Activated T-cell treated with anti-CD3 and anti-CD28 coated beads, Interleukin-2, amount 50 U/mL, for 72 hours (primary cell): ENCODE measurements around the gene TLCD3A. TPM values are rescaled to one million over a fixed set of nuclear protein-coding genes. Genes with fewer than 3 reads are reported as not detected.

Source experiments
- ATAC-seq, 2 donors: fragments of 150-1000 bp; cut with Tn5 transposase; replicated peaks in 1 of 2; 2 replicates each; pipeline ENCODE4 v1.10.0; 2021; ENCODE audit warnings: moderate library complexity in 2 of 2, mild to moderate bottlenecking in 1 of 2
- DNase-seq, 2 donors: peaks; one replicate each; pipeline ENCODE4 v3.0.0; 2021 to 2022; ENCODE audit warnings: mixed read lengths in 1 of 2
- H3K27ac Mint-ChIP-seq: one replicate; pipeline ENCODE4 v1.8.0; 2022; ENCODE audit warnings: mild to moderate bottlenecking, moderate library complexity, mixed read lengths
- H3K27me3 Mint-ChIP-seq: one replicate; pipeline ENCODE4 v1.8.0; 2022; ENCODE audit warnings: low read depth, mixed read lengths
- H3K36me3 Mint-ChIP-seq, 2 donors: one replicate each; pipeline ENCODE4 v1.8.0; 2022; ENCODE audit warnings: mixed read lengths in 2 of 2, mild to moderate bottlenecking in 1 of 2; ENCODE audit not compliant: insufficient read depth in 2 of 2
- H3K4me1 Mint-ChIP-seq: one replicate; pipeline ENCODE4 v1.8.0; 2022; ENCODE audit warnings: low read depth, mixed read lengths
- H3K4me3 Mint-ChIP-seq, 2 donors: one replicate each; pipeline ENCODE4 v1.8.0; 2022; ENCODE audit warnings: mild to moderate bottlenecking in 2 of 2, mixed read lengths in 2 of 2, moderate library complexity in 2 of 2
- H3K9me3 Mint-ChIP-seq, 2 donors: one replicate each; pipeline ENCODE4 v1.8.0; 2022; ENCODE audit warnings: mixed read lengths in 2 of 2
- total RNA-seq, 2 donors: library from RNA; stranded (reverse); gene quantifications; one replicate each; pipeline ENCODE4 v1.2.3, GENCODE V29; 2022

Gene TLCD3A
- total RNA-seq, 2 donors from 2014 or later = 6.6 to 11.7 TPM

DNA sequence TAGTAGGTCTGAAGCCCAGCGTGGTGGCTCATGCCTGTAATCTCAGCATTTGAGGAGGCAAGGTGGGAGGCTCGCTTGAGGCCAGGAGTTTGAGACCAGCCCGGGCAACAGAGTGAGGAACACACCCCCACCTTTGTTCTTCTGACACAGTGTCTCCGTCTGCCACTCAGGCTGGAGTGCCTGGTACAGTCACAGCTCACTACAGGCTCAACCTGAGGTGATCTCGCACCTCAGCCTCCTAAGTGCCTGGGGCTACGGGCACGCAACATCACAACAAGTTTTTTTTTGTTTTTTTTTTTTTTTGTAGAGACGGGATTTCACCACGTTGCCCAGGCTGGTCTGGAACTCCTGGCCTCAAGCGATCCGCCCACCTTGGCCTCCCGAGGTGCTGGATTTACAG lies 6.7 kb upstream of the TLCD3A start:
- no peak overlapping the region for H3K4me3 Mint-ChIP-seq
- ATAC-seq = no peak
- peaks cover 15% of the 10 kb centered on the region for H3K27me3 Mint-ChIP-seq
- H3K36me3 Mint-ChIP-seq = no peaks in the 10 kb centered on the region
- H3K9me3 Mint-ChIP-seq = no peaks in the 10 kb centered on the region
- no peak overlapping the region for H3K27ac Mint-ChIP-seq
- H3K4me1 Mint-ChIP-seq = no peaks in the 10 kb centered on the region
- DNase-seq = no peak

DNA sequence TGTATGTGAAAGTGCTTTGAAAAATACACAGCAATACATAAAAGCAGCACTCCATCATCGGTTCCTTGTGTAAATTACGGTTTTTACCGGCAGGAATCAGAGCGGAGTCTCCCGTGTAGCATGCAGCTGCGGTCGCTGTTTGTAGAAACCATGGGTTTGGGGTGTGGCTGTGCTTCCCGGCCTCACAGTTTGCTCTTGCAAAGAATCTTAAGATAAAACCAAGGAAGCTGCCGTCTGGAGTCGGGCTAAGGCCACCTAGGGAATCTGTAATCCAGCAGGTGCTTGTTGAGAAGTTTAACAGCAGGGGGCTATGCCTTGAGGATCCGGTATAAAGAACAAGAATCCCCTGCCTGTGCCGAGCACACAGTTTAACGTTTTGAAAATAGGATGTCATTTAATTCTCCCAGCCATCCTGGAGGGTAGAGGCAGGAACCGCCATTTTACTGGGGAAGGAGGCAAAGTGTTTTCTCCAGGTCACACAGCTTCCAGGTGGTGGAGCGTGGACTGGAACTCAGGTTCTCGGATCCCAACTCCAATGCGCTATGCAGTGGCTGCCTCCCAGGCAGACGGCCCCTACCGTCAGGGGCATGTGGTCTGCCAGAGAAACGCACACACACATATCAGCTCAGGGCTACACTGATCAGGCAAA lies 6.0 kb upstream of the TLCD3A start:
- DNase-seq (no peak), ATAC-seq (no peak)
- H3K9me3 Mint-ChIP-seq = no peaks in the 10 kb centered on the region
- no peak overlapping the region for H3K4me3 Mint-ChIP-seq
- H3K27me3 Mint-ChIP-seq = peaks cover 15% of the 10 kb centered on the region
- no peaks in the 10 kb centered on the region for H3K4me1 Mint-ChIP-seq
- no peak overlapping the region for H3K27ac Mint-ChIP-seq
- H3K36me3 Mint-ChIP-seq = no peaks in the 10 kb centered on the region

DNA sequence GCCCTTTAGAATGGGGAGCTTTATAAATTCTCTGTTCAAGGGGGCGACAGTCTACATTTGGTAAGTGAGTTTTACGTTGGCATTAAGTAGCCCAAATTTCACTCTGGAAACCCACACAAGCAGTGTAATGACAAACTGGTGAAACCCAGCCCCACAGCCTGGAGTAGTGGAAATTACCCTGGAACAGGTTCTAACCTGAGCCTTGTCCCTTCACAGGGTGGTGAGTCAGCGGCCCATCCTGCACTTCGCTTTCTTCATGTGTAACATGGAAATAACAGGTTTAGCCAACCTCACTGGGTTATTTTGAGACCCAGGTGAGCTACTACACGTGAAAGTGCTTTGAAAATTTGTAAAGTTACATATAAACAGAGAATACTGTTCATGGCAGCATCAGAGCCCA lies 3.5 kb upstream of the TLCD3A start:
- no peak overlapping the region for H3K27ac Mint-ChIP-seq
- no peaks in the 10 kb centered on the region for H3K36me3 Mint-ChIP-seq
- no peaks in the 10 kb centered on the region for H3K9me3 Mint-ChIP-seq
- H3K27me3 Mint-ChIP-seq = peaks cover 15% of the 10 kb centered on the region
- ATAC-seq (no peak), DNase-seq (no peak)
- H3K4me3 Mint-ChIP-seq = no peak overlapping the region
- H3K4me1 Mint-ChIP-seq = peaks cover 10% of the 10 kb centered on the region

DNA sequence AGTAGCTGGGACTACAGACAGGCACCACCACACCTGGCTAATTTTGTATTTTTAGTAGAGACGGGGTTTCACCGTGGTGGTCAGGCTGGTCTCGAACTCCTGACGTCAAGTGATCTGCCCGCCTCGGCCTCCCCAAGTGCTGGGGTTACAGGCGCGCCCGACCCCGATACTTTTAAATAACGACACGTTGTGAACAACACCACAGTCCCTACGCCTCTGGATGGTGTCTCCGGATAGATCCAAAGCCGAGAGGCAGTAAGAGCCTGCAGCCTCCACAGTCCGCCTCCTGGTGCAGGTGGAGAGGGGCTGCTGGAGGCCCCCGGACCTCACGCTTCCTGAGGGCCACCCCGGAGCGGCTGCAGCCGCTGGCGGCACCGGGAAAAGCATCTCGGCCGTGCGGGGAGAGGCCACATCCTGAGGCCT lies 741 bp upstream of the TLCD3A start:
- H3K36me3 Mint-ChIP-seq = peaks cover 1 to 2% of the 10 kb centered on the region in 2 donors
- H3K27me3 Mint-ChIP-seq = peaks cover 15% of the 10 kb centered on the region
- DNase-seq = peak in 1 of 2 donors; percentile 5
- ATAC-seq = no peak
- peak overlapping the region; percentile 74 for H3K4me3 Mint-ChIP-seq
- no peak overlapping the region for H3K27ac Mint-ChIP-seq
- no peaks in the 10 kb centered on the region for H3K9me3 Mint-ChIP-seq
- H3K4me1 Mint-ChIP-seq = peaks cover 15% of the 10 kb centered on the region

DNA sequence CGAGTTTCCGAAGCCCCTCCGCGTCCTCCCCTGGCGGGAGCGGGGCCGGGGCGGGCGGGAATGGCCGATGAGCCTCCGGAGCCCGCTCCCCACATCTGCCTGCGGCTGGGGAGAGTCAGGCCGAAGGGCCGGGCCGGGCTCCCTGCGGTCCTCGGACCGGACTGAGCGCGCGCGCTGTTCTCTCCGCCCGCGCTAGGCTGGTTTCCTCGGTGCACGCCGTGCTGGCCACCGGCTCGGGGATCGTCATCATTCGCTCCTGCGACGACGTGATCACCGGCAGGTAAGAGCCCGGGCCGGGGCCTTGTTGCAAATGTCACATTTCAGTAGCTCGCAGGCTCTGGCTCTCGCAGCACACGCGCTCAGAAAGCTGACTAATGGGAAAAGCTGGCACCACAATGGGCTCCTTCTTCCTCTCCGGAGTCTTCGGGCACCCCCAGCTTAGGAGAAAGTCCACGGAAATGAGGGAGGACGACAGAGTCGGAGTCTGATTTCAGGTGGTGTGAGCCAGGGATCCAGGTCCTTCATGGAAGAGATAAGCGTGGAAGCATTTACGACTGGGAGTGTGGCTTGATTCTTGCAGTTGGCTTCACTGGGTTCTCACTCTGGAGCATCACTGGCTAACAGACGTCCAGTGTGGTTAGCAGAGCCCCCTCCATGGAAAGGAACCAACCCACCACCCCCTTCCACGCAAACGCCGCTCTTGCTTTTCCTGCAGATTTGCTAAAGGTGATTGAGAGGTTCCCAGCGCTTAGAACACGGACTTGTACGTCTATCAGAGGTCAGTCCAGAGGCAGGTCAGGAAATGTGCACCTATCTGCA lies 715 bp downstream of the TLCD3A start:
- Mint-ChIP-seq H3K4me1 (peaks cover 15% of the 10 kb centered on the region), H3K4me3 (peak overlapping the region; percentile 82 to 92), H3K27me3 (peaks cover 12% of the 10 kb centered on the region), H3K27ac (peak overlapping the region; percentile 85), H3K36me3 (peaks cover 1 to 2% of the 10 kb centered on the region in 2 donors), H3K9me3 (no peaks in the 10 kb centered on the region)
- DNase-seq (peak; percentile 53 to 58), ATAC-seq (peak; percentile 53 to 67)

DNA sequence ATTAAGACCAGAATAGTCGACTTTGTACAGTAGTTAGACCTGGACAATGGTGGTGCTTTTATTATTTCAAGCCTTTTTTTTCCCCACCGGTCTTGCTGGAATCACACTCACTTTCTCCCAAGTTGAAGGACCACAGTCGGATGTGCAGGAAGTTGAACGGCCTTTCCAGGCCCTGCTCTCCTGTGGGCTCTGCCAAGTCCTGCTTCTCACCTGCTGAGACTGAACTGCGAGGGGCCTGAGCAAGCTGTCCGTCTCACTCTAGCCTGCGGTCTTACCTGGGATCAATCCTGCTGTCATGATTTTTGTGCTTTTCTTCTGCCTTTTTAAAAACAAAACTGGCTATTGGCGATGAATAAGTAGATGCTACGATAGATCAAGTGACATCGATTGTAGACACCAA lies 1.3 kb downstream of the TLCD3A start:
- no peak for DNase-seq
- no peak for ATAC-seq
- Mint-ChIP-seq H3K27ac (peak overlapping the region; percentile 55), H3K27me3 (peaks cover 6% of the 10 kb centered on the region), H3K36me3 (peaks cover 2 to 6% of the 10 kb centered on the region in 2 donors), H3K4me1 (peaks cover 15% of the 10 kb centered on the region), H3K4me3 (peak overlapping the region; percentile 82 to 92), H3K9me3 (no peaks in the 10 kb centered on the region)

DNA sequence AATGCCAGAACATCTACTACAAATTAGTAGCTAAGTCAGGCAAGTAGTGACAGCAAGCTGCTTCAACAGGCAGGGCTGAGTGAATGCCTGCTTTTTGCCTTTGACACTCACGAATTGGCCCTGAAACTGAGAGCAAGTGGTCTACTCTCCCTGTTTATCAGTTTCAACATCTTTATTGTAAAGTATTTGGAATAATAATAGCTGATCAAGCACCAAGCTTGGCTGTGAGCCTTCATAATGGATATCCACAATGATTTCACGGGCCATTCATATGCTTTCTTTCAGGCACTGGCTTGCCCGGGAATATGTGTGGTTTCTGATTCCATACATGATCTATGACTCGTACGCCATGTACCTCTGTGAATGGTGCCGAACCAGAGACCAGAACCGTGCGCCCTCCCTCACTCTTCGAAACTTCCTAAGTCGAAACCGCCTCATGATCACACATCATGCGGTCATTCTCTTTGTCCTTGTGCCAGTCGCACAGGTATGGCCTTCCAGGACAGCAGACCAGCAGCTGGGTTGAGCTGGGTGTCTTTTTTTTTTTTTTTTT lies 5.2 kb downstream of the TLCD3A start:
- H3K36me3 Mint-ChIP-seq = peaks cover 6 to 8% of the 10 kb centered on the region in 2 donors
- DNase-seq = no peak
- H3K27me3 Mint-ChIP-seq = no peaks in the 10 kb centered on the region
- no peak overlapping the region for H3K4me3 Mint-ChIP-seq
- no peak for ATAC-seq
- no peaks in the 10 kb centered on the region for H3K9me3 Mint-ChIP-seq
- no peak overlapping the region for H3K27ac Mint-ChIP-seq
- H3K4me1 Mint-ChIP-seq = peaks cover 30% of the 10 kb centered on the region

DNA sequence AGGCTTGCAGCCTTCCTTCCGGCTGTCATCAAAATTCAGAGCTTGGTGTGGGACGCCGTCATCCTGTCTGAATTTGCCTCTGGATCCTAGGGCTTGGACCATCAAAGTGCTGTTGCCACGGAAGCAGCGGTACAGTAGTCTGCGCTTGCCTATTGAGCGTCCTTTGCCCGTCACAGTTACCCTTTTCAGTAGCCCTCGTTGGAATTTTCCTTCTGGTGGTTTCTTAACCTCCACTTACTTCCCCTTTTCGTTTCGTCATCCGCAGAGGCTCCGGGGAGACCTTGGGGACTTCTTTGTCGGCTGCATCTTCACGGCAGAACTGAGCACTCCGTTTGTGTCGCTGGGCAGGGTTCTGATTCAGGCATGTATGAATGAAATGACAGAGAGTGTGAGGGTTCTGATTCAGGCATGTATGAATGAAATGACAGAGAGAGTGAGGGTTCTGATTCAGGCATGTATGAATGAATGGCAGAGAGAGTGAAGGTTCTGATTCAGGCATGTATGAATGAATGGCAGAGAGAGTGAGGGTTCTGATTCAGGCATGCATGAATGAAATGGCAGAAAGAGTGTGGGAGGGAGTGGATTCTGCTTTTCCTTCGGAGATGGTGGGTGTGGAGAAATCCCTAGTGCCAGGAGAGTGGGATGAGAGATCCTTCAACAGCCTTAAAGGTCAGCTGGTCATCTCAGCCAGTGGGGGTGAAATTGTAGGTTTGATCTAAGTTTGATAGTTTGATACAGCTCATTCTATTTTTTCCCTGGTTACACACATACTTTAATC lies 8.0 kb downstream of the TLCD3A start:
- peaks cover 15% of the 10 kb centered on the region for H3K4me1 Mint-ChIP-seq
- H3K27me3 Mint-ChIP-seq = no peaks in the 10 kb centered on the region
- no peak overlapping the region for H3K27ac Mint-ChIP-seq
- ATAC-seq = peak; percentile 93
- no peaks in the 10 kb centered on the region for H3K9me3 Mint-ChIP-seq
- DNase-seq = peak; percentile 58 to 64
- peaks cover 4 to 14% of the 10 kb centered on the region in 2 donors for H3K36me3 Mint-ChIP-seq
- peak overlapping the region; percentile 1 to 41 for H3K4me3 Mint-ChIP-seq

DNA sequence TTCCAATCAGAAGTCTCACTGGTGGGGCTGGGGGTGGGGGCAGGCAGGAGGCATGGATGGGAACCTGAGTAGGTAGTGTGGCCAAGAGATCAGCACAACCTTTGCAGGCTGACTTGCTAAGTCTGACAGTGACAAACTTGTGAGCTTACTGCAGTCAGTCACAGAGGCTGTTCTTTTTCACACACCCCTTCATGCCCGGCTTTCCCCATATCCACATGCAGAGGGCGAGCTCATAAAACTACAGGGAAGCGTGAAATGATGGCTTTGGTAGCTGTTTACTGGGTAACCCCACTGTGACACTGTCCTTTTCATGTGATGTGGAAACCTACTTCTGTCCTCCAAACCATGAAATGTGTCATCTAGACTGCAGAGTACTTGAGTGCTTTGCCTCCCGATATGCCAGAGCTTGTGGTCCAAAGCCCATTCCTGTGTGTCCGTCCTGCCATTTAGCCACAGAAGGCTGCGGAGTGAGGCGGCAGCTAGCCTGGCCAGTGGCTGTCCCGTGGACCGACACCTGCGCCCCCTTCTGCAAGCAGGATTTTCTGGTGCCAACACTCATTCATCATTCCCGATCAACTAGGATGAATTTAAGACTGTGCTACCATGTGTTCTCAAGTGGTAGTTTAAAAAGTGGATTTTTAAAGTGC lies 9.9 kb downstream of the TLCD3A start:
- Mint-ChIP-seq H3K9me3 (no peaks in the 10 kb centered on the region), H3K36me3 (peaks cover 4 to 13% of the 10 kb centered on the region in 2 donors), H3K27ac (no peak overlapping the region)

DNA sequence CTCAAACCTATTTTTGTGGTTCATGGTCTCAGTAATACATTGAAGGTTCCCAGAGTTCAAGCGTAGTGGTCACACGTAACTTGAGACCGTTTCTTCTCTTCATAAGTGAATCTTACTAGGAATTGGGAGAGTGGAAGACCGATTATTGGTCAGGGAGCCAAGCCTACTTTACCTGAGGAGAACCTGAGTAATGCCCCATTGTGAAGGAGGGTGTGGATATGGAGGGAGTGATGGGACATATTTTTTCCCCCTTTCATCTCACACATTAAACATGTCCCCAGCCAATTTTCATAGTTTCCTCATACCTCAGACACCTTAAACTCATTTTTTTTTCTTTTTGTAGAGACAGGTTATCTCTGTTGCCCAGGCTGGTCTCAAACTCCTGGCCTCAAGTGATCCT lies 10.7 kb downstream of the TLCD3A start:
- ATAC-seq (no peak), DNase-seq (no peak)
- Mint-ChIP-seq H3K9me3 (no peaks in the 10 kb centered on the region), H3K36me3 (peaks cover 4 to 18% of the 10 kb centered on the region in 2 donors), H3K4me3 (no peak overlapping the region), H3K4me1 (peaks cover 20% of the 10 kb centered on the region), H3K27ac (no peak overlapping the region), H3K27me3 (no peaks in the 10 kb centered on the region)

More for the DNA sequence above, 9.9 kb downstream of the TLCD3A start:
- H3K27me3 Mint-ChIP-seq = no peaks in the 10 kb centered on the region
- ATAC-seq (no peak), DNase-seq (no peak)
- peaks cover 15% of the 10 kb centered on the region for H3K4me1 Mint-ChIP-seq
- H3K4me3 Mint-ChIP-seq = no peak overlapping the region

DNA sequence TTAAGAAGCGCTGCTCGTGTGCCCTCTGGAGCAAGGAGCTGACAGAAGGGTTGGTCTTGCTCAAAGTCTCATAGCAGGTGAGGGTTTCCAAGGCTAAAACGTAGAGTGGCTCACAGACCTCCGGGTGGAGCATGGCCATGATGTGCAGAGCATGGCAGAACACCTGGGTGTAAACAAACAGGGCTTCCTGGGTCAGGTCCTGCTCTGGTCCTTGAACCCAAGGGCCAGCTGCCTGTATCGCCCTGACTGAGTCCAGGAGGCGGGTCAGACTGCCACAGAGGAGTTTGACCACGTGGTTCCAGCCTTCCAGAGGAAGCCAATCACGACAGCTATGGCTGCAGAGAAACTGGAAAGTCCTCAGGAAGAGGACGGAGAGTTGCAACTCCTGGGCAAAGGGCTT lies 12.5 kb downstream of the TLCD3A start:
- DNase-seq = no peak
- Mint-ChIP-seq H3K9me3 (peaks cover 2 to 4% of the 10 kb centered on the region in 2 donors), H3K27me3 (no peaks in the 10 kb centered on the region), H3K4me1 (peaks cover 25% of the 10 kb centered on the region), H3K27ac (no peak overlapping the region), H3K4me3 (no peak overlapping the region), H3K36me3 (peaks cover 14 to 24% of the 10 kb centered on the region in 2 donors)
- ATAC-seq = no peak

DNA sequence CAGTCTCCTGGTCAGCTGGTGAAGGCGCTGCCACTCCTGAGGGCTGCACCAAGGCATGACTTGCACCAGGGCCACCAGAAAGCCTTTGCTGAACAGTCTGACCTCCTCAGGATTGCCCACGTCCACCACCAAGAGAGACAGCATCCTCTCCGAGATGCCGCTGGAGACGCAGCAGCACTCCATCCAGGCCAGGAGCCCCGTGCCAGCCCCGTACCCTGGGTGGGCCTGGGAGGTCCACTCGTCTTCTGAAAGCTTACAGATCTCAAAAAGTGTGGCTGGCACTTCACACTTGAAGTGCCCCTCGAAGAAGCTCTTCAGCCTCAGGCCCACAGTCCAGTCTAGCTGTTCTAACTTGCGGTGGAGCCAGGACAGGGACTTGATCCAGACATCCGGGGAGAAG lies 13.0 kb downstream of the TLCD3A start:
- no peak overlapping the region for H3K27ac Mint-ChIP-seq
- ATAC-seq = no peak
- peaks cover 26% of the 10 kb centered on the region for H3K4me1 Mint-ChIP-seq
- H3K36me3 Mint-ChIP-seq = peaks cover 14 to 27% of the 10 kb centered on the region in 2 donors
- DNase-seq = no peak
- H3K4me3 Mint-ChIP-seq = no peak overlapping the region
- no peaks in the 10 kb centered on the region for H3K27me3 Mint-ChIP-seq
- H3K9me3 Mint-ChIP-seq = peaks cover 2 to 4% of the 10 kb centered on the region in 2 donors
